Daoy (cell line): ENCODE data around the gene TMEM86B. TPM values are rescaled to one million over a fixed set of nuclear protein-coding genes. Genes with fewer than 3 reads are reported as not detected.
"Not testable (repeated sequence)": the region's sequence is repeated elsewhere in the genome, so short reads cannot be mapped to it uniquely, and the experiment has no call there.

ENCODE experiments used
- DNase-seq: peaks from one replicate; pipeline ENCODE4 v3.0.0-alpha.2; 2015; ENCODE audit warnings: low read depth
- total RNA-seq: library from RNA; depleted of rRNA; stranded (reverse); fragments of >200 nt; shearing (Covaris generic); gene quantifications from 2 replicates; pipeline ENCODE4 v1.2.3, GENCODE V29; 2014

Gene TMEM86B
- total RNA-seq, 1 experiment from 2014 or later = 1.8 TPM

GRCh38 chr19:55223291-55224037, 5.1 kb downstream of the TMEM86B start:
- DNase-seq = no peak

GRCh38 chr19:55220525-55220924, 8.0 kb downstream of the TMEM86B start:
- DNase-seq = no peak

- DNase-seq = peak; percentile 99
These were observed 11.9 kb downstream of the TMEM86B start for GRCh38 chr19:55216461-55217198.

- DNase-seq = no peak
These were observed 15.0 kb downstream of the TMEM86B start for GRCh38 chr19:55213547-55213946.

GRCh38 chr19:55212447-55212846, 16.1 kb downstream of the TMEM86B start:
- no peak for DNase-seq

GRCh38 chr19:55209693-55210472, 18.7 kb downstream of the TMEM86B start:
- DNase-seq = peak; percentile 81

- DNase-seq = no peak
These were observed 19.5 kb downstream of the TMEM86B start, which contains the start of gene PTPRH for GRCh38 chr19:55208880-55209692. Gene PTPRH (minus strand): TSS chr19:55209501. CDS start chr19:55209433, 68 bp downstream.

- DNase-seq = peak; percentile 97
These were observed 21.7 kb downstream of the TMEM86B start for GRCh38 chr19:55206664-55207500.

- not testable (repeated sequence) for DNase-seq
These were observed 26.4 kb downstream of the TMEM86B start for GRCh38 chr19:55202199-55202598.

GRCh38 chr19:55199620-55200204, 28.9 kb downstream of the TMEM86B start:
- no peak for DNase-seq

- DNase-seq = no peak
These were observed 29.9 kb downstream of the TMEM86B start for GRCh38 chr19:55198651-55199050.

- peak; percentile 39 for DNase-seq
These were observed 31.0 kb downstream of the TMEM86B start for GRCh38 chr19:55197528-55197927.

GRCh38 chr19:55196803-55197202, 31.8 kb downstream of the TMEM86B start:
- no peak for DNase-seq

- DNase-seq = no peak
These were observed 35.1 kb downstream of the TMEM86B start for GRCh38 chr19:55193481-55193880.

- DNase-seq = peak; percentile 96
These were observed 39.1 kb downstream of the TMEM86B start for GRCh38 chr19:55189403-55189835.

- DNase-seq = peak; percentile 57
These were observed 39.9 kb downstream of the TMEM86B start for GRCh38 chr19:55188625-55189024.

GRCh38 chr19:55186080-55186479, 42.5 kb downstream of the TMEM86B start:
- no peak for DNase-seq

GRCh38 chr19:55181740-55182139, 46.8 kb downstream of the TMEM86B start:
- no peak for DNase-seq

GRCh38 chr19:55179606-55180484, 48.7 kb downstream of the TMEM86B start, which contains the start of gene SYT5:
Gene SYT5 (minus strand): TSS chr19:55180289. CDS start chr19:55179041, 1,248 bp downstream.
- DNase-seq = peak; percentile 58
